ENCODE data around the gene FAM107A. TPM values are rescaled to one million over a fixed set of nuclear protein-coding genes. Genes with fewer than 3 reads are reported as not detected.
"Not testable (repeated sequence)": the region's sequence is repeated elsewhere in the genome, so short reads cannot be mapped to it uniquely, and the experiment has no call there.

The FAM107A gene
- polyA plus RNA-seq, 4 donors: 1.0 to 40.7 (median 2.8) TPM

- Histone ChIP-seq H3K9me3 (ENCODE audit: control insufficient read depth in 2 of 2, insufficient read depth in 1 of 2, low read depth in 1 of 2, low read length in 1 of 2) (peaks cover 0 to 3% of the 10 kb centered on the region in 2 donors), H3K27ac (ENCODE audit: low read depth in 1 of 3, low read length in 2 of 3) (peak overlapping the region in 1 of 3 donors; percentile 47), H3K4me3 (ENCODE audit: low read depth in 1 of 3, low read length in 3 of 3) (no peak overlapping the region), H3K27me3 (ENCODE audit: control insufficient read depth in 3 of 3, insufficient read depth in 3 of 3, low read length in 3 of 3) (no peaks in the 10 kb centered on the region), H3K36me3 (ENCODE audit: control insufficient read depth in 3 of 3, insufficient read depth in 2 of 3, low read depth in 1 of 3, low read length in 3 of 3) (peaks cover 0 to 48% (median 8%) of the 10 kb centered on the region in 3 donors), H3K4me1 (ENCODE audit: control insufficient read depth in 3 of 3, insufficient read depth in 2 of 3, low read depth in 1 of 3, low read length in 2 of 3) (peaks cover 10 to 69% (median 14%) of the 10 kb centered on the region in 3 donors)
- DNase-seq: no peak
- FAIRE-seq: no peak
- 92 to 97% (median 97%) methylated on average over 9 of the region's 9 CpGs for WGBS, 3 donors
Measured at GRCh38 chr3:58534592-58535494, 42.3 kb downstream of the FAM107A start.

- Histone ChIP-seq H3K36me3 (ENCODE audit: control insufficient read depth in 3 of 3, insufficient read depth in 2 of 3, low read depth in 1 of 3, low read length in 3 of 3) (peaks cover 0 to 62% (median 8%) of the 10 kb centered on the region in 3 donors), H3K4me1 (ENCODE audit: control insufficient read depth in 3 of 3, insufficient read depth in 2 of 3, low read depth in 1 of 3, low read length in 2 of 3) (peaks cover 10 to 54% (median 10%) of the 10 kb centered on the region in 3 donors), H3K9me3 (ENCODE audit: control insufficient read depth in 2 of 2, insufficient read depth in 1 of 2, low read depth in 1 of 2, low read length in 1 of 2) (peaks cover 0 to 3% of the 10 kb centered on the region in 2 donors), H3K27ac (ENCODE audit: low read depth in 1 of 3, low read length in 2 of 3) (no peak overlapping the region), H3K4me3 (ENCODE audit: low read depth in 1 of 3, low read length in 3 of 3) (no peak overlapping the region), H3K27me3 (ENCODE audit: control insufficient read depth in 3 of 3, insufficient read depth in 3 of 3, low read length in 3 of 3) (no peaks in the 10 kb centered on the region)
- no peak for FAIRE-seq
- WGBS, 3 donors: 15 to 19% (median 16%) methylated on average over 11 of the region's 11 CpGs
- peak; percentile 72 to 87 for DNase-seq
Measured at GRCh38 chr3:58532794-58533220, 44.4 kb downstream of the FAM107A start.

- no peaks in the 10 kb centered on the region for H3K27me3 ChIP-seq (ENCODE audit: control insufficient read depth in 3 of 3, insufficient read depth in 3 of 3, low read length in 3 of 3)
- FAIRE-seq (no peak), DNase-seq (no peak)
- peaks cover 5 to 46% (median 6%) of the 10 kb centered on the region in 3 donors for H3K4me1 ChIP-seq (ENCODE audit: control insufficient read depth in 3 of 3, insufficient read depth in 2 of 3, low read depth in 1 of 3, low read length in 2 of 3)
- H3K36me3 ChIP-seq (ENCODE audit: control insufficient read depth in 3 of 3, insufficient read depth in 2 of 3, low read depth in 1 of 3, low read length in 3 of 3): peaks cover 0 to 69% (median 11%) of the 10 kb centered on the region in 3 donors
- 75 to 85% (median 77%) methylated on average over 2 of the region's 2 CpGs for WGBS, 3 donors
- no peak overlapping the region for H3K4me3 ChIP-seq (ENCODE audit: low read depth in 1 of 3, low read length in 3 of 3)
- peaks cover 0 to 9% of the 10 kb centered on the region in 2 donors for H3K9me3 ChIP-seq (ENCODE audit: control insufficient read depth in 2 of 2, insufficient read depth in 1 of 2, low read depth in 1 of 2, low read length in 1 of 2)
- no peak overlapping the region for H3K27ac ChIP-seq (ENCODE audit: low read depth in 1 of 3, low read length in 2 of 3)
Measured at GRCh38 chr3:58531956-58532355, 45.2 kb downstream of the FAM107A start.

DNA sequence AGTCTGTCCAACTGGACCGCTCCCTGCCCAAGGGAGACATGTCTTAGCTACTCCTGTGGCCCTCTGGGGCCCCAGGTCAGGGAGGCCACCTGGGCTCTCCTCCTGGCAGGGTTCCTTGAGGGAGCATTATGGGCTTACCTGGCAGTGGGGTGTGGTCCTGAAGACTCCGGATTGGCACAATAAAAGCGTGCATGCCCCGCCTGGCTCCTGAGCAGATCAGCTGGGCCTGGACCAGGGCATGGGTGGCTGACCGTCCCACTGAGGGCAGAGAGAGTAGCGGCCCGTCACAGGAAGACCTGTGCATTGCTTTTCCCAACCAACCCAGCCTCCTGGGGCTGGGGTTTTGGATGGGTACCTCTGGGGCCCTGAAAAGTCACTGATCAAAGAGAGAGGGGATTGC lies 45.6 kb downstream of the FAM107A start:
- Histone ChIP-seq H3K4me3 (ENCODE audit: low read depth in 1 of 3, low read length in 3 of 3) (no peak overlapping the region), H3K9me3 (ENCODE audit: control insufficient read depth in 2 of 2, insufficient read depth in 1 of 2, low read depth in 1 of 2, low read length in 1 of 2) (peaks cover 0 to 9% of the 10 kb centered on the region in 2 donors), H3K27ac (ENCODE audit: low read depth in 1 of 3, low read length in 2 of 3) (no peak overlapping the region), H3K4me1 (ENCODE audit: control insufficient read depth in 3 of 3, insufficient read depth in 2 of 3, low read depth in 1 of 3, low read length in 2 of 3) (peaks cover 5 to 42% (median 6%) of the 10 kb centered on the region in 3 donors), H3K27me3 (ENCODE audit: control insufficient read depth in 3 of 3, insufficient read depth in 3 of 3, low read length in 3 of 3) (no peaks in the 10 kb centered on the region), H3K36me3 (ENCODE audit: control insufficient read depth in 3 of 3, insufficient read depth in 2 of 3, low read depth in 1 of 3, low read length in 3 of 3) (peaks cover 0 to 72% (median 13%) of the 10 kb centered on the region in 3 donors)
- FAIRE-seq (no peak), DNase-seq (no peak)
- 65 to 85% (median 77%) methylated on average over 7 of the region's 7 CpGs for WGBS, 3 donors

- no peak for DNase-seq
- FAIRE-seq: no peak
- Histone ChIP-seq H3K36me3 (ENCODE audit: control insufficient read depth in 3 of 3, insufficient read depth in 2 of 3, low read depth in 1 of 3, low read length in 3 of 3) (peaks cover 0 to 83% (median 15%) of the 10 kb centered on the region in 3 donors), H3K27me3 (ENCODE audit: control insufficient read depth in 3 of 3, insufficient read depth in 3 of 3, low read length in 3 of 3) (no peaks in the 10 kb centered on the region), H3K4me1 (ENCODE audit: control insufficient read depth in 3 of 3, insufficient read depth in 2 of 3, low read depth in 1 of 3, low read length in 2 of 3) (peaks cover under 1 to 34% (median 4%) of the 10 kb centered on the region in 3 donors), H3K9me3 (ENCODE audit: control insufficient read depth in 2 of 2, insufficient read depth in 1 of 2, low read depth in 1 of 2, low read length in 1 of 2) (peaks cover 0 to 6% of the 10 kb centered on the region in 2 donors), H3K27ac (ENCODE audit: low read depth in 1 of 3, low read length in 2 of 3) (no peak overlapping the region), H3K4me3 (ENCODE audit: low read depth in 1 of 3, low read length in 3 of 3) (no peak overlapping the region)
- WGBS, 3 donors: 90 to 92% (median 91%) methylated on average over 18 of the region's 18 CpGs
Measured at GRCh38 chr3:58530354-58530865, 46.8 kb downstream of the FAM107A start.

GRCh38 chr3:58529516-58530353 lies 47.5 kb downstream of the FAM107A start:
- H3K27me3 ChIP-seq (ENCODE audit: control insufficient read depth in 3 of 3, insufficient read depth in 3 of 3, low read length in 3 of 3): no peaks in the 10 kb centered on the region
- no peak for FAIRE-seq
- peak in 1 of 2 donors; percentile 40 for DNase-seq
- peaks cover 0 to 79% (median 15%) of the 10 kb centered on the region in 3 donors for H3K36me3 ChIP-seq (ENCODE audit: control insufficient read depth in 3 of 3, insufficient read depth in 2 of 3, low read depth in 1 of 3, low read length in 3 of 3)
- H3K27ac ChIP-seq (ENCODE audit: low read depth in 1 of 3, low read length in 2 of 3): no peak overlapping the region
- peaks cover 0 to 5% of the 10 kb centered on the region in 2 donors for H3K9me3 ChIP-seq (ENCODE audit: control insufficient read depth in 2 of 2, insufficient read depth in 1 of 2, low read depth in 1 of 2, low read length in 1 of 2)
- H3K4me3 ChIP-seq (ENCODE audit: low read depth in 1 of 3, low read length in 3 of 3): no peak overlapping the region
- peaks cover 0 to 28% (median 0%) of the 10 kb centered on the region in 3 donors for H3K4me1 ChIP-seq (ENCODE audit: control insufficient read depth in 3 of 3, insufficient read depth in 2 of 3, low read depth in 1 of 3, low read length in 2 of 3)
- WGBS, 3 donors: 82 to 84% (median 83%) methylated on average over 15 of the region's 15 CpGs

DNA sequence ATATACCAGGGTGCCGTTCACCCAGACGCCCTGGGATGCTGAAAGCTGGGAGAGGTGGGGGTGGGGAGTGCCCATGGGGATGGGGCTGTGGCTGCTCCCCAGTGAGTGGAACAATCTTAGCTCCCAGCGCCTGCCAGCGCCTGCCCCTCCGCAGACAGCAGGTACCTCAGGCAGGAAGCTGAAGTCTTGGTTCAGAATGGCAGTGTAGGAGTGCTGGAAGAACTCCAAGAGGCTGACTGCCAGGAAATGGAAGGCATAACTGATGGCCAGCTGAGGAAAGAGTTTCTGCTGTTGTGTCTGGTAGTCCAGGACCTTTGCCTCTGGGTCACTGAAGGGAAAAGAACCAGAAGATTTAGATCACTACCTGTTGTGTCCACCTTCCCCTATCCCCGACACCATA lies 48.6 kb downstream of the FAM107A start:
- H3K4me3 ChIP-seq (ENCODE audit: low read depth in 1 of 3, low read length in 3 of 3): no peak overlapping the region
- DNase-seq (no peak), FAIRE-seq (no peak)
- H3K27ac ChIP-seq (ENCODE audit: low read depth in 1 of 3, low read length in 2 of 3): no peak overlapping the region
- H3K27me3 ChIP-seq (ENCODE audit: control insufficient read depth in 3 of 3, insufficient read depth in 3 of 3, low read length in 3 of 3): no peaks in the 10 kb centered on the region
- peaks cover 0 to 79% (median 13%) of the 10 kb centered on the region in 3 donors for H3K36me3 ChIP-seq (ENCODE audit: control insufficient read depth in 3 of 3, insufficient read depth in 2 of 3, low read depth in 1 of 3, low read length in 3 of 3)
- peaks cover 0 to 5% of the 10 kb centered on the region in 2 donors for H3K9me3 ChIP-seq (ENCODE audit: control insufficient read depth in 2 of 2, insufficient read depth in 1 of 2, low read depth in 1 of 2, low read length in 1 of 2)
- WGBS, 3 donors: 45 to 51% (median 48%) methylated on average over 6 of the region's 6 CpGs
- H3K4me1 ChIP-seq (ENCODE audit: control insufficient read depth in 3 of 3, insufficient read depth in 2 of 3, low read depth in 1 of 3, low read length in 2 of 3): peaks cover 0 to 27% (median 0%) of the 10 kb centered on the region in 3 donors

- 81 to 89% (median 82%) methylated on average over 3 of the region's 3 CpGs for WGBS, 3 donors
- H3K27ac ChIP-seq (ENCODE audit: low read depth in 1 of 3, low read length in 2 of 3); H3K9me3 ChIP-seq (ENCODE audit: control insufficient read depth in 2 of 2, insufficient read depth in 1 of 2, low read depth in 1 of 2, low read length in 1 of 2); H3K27me3 ChIP-seq (ENCODE audit: control insufficient read depth in 3 of 3, insufficient read depth in 3 of 3, low read length in 3 of 3); FAIRE-seq; H3K4me3 ChIP-seq (ENCODE audit: low read depth in 1 of 3, low read length in 3 of 3); DNase-seq: not testable (repeated sequence)
- Histone ChIP-seq H3K36me3 (ENCODE audit: control insufficient read depth in 3 of 3, insufficient read depth in 2 of 3, low read depth in 1 of 3, low read length in 3 of 3) (peaks cover under 1 to 75% (median 16%) of the 10 kb centered on the region in 3 donors), H3K4me1 (ENCODE audit: control insufficient read depth in 3 of 3, insufficient read depth in 2 of 3, low read depth in 1 of 3, low read length in 2 of 3) (peaks cover 0 to 25% (median 0%) of the 10 kb centered on the region in 3 donors)
Measured at GRCh38 chr3:58527440-58527839, 49.8 kb downstream of the FAM107A start.
